HEK293 (cell line): ENCODE results near the gene PDLIM1.

Experiments used
- CTCF ChIA-PET: fragments of 350-600 bp; formaldehyde crosslinking; extraction: SDS; loops from one replicate; lab custom pipeline; 2021; ENCODE audit warnings: antibody characterized with exemption; lab: Yijun Ruan, JAX
- POLR2A ChIA-PET: fragments of 300-600 bp; formaldehyde crosslinking; extraction: SDS; loops from one replicate; lab custom pipeline; 2020; ENCODE audit warnings: antibody characterized with exemption, inconsistent platforms; lab: Yijun Ruan, JAX
- H3K27ac ChIP-seq: fragments of 200-500 bp; sonication (Bioruptor generic); 2 replicates; pipeline ENCODE4 v1.5.1; 2014; ENCODE audit warnings: low read depth, low read length, control low read depth, inconsistent platforms; ENCODE audit errors: extremely low read depth
- H3K36me3 ChIP-seq, 2 experiments: fragments of 200-500 bp in 1 of 2; sonication (Bioruptor generic) in 1 of 2; 1 replicate in 1 of 2; 2 replicates in 1 of 2; pipeline ENCODE4 v1.5.1; 2014 to 2017; ENCODE audit warnings: inconsistent platforms in 2 of 2, low read length in 2 of 2; ENCODE audit not compliant: control insufficient read depth in 2 of 2, insufficient read depth in 1 of 2
- H3K4me1 ChIP-seq: fragments of 200-500 bp; sonication (Bioruptor generic); 2 replicates; pipeline ENCODE4 v1.5.1; 2014; ENCODE audit warnings: mild to moderate bottlenecking, low read length, inconsistent platforms; ENCODE audit not compliant: control insufficient read depth, insufficient read depth
- H3K4me3 ChIP-seq: 2 replicates; pipeline ENCODE4 v1.5.1; 2011; ENCODE audit warnings: low read depth, mild to moderate bottlenecking, control low read depth, low read length, moderate library complexity
- H3K9me3 ChIP-seq: fragments of 200-500 bp; sonication (Bioruptor generic); 2 replicates; pipeline ENCODE4 v1.5.1; 2014; ENCODE audit warnings: low read depth, low read length, inconsistent platforms; ENCODE audit not compliant: control insufficient read depth, insufficient read depth
- KLF16 ChIP-seq: fragments of 450-650 bp; formaldehyde crosslinking; IDR thresholded peaks from 2 replicates; pipeline ENCODE4 v1.5.1; 2017; ENCODE audit warnings: missing biosample characterization, missing genetic modification characterization
- TCF7L2 ChIP-seq: IDR thresholded peaks from 2 replicates; pipeline ENCODE4 v1.6.1; 2011; ENCODE audit warnings: low read depth, mild to moderate bottlenecking, inconsistent platforms, low read length, moderate library complexity, borderline replicate concordance
- ZBTB48 ChIP-seq: fragments of 450-650 bp; formaldehyde crosslinking; IDR thresholded peaks from 2 replicates; pipeline ENCODE4 v1.5.1; 2016; ENCODE audit warnings: missing biosample characterization, missing genetic modification characterization
- ZBTB8A ChIP-seq: fragments of 450-650 bp; formaldehyde crosslinking; IDR thresholded peaks from 2 replicates; pipeline ENCODE4 v1.5.1; 2016; ENCODE audit warnings: missing biosample characterization, missing genetic modification characterization
- ZFHX2 ChIP-seq: fragments of 450-650 bp; formaldehyde crosslinking; conservative IDR thresholded peaks from 2 replicates; pipeline ENCODE4 v1.5.1; 2016; ENCODE audit warnings: missing biosample characterization, missing genetic modification characterization
- ZNF138 ChIP-seq: fragments of 450-650 bp; formaldehyde crosslinking; IDR thresholded peaks from 2 replicates; pipeline ENCODE4 v1.5.1; 2016; ENCODE audit warnings: missing biosample characterization, missing genetic modification characterization, borderline replicate concordance
- ZNF175 ChIP-seq: fragments of 450-650 bp; formaldehyde crosslinking; IDR thresholded peaks from 2 replicates; pipeline ENCODE4 v1.5.1; 2016; ENCODE audit warnings: missing biosample characterization, missing genetic modification characterization
- ZNF2 ChIP-seq: fragments of 450-650 bp; formaldehyde crosslinking; IDR thresholded peaks from 2 replicates; pipeline ENCODE4 v1.5.1; 2016; ENCODE audit warnings: missing biosample characterization, missing genetic modification characterization
- ZNF324 ChIP-seq: fragments of 450-650 bp; formaldehyde crosslinking; IDR thresholded peaks from 2 replicates; pipeline ENCODE4 v1.5.1; 2016; ENCODE audit warnings: missing biosample characterization, missing genetic modification characterization
- ZNF747 ChIP-seq: fragments of 450-650 bp; formaldehyde crosslinking; IDR thresholded peaks from 2 replicates; pipeline ENCODE4 v1.5.1; 2016; ENCODE audit warnings: missing biosample characterization, missing genetic modification characterization
- TF ChIP-seq, protein P1 (sequence below): fragments of 450-650 bp; formaldehyde crosslinking; IDR thresholded peaks from 2 replicates; pipeline ENCODE4 v1.5.1; 2016; ENCODE audit warnings: missing biosample characterization, missing genetic modification characterization, borderline replicate concordance
- TF ChIP-seq, protein P2 (sequence below): fragments of 450-650 bp; formaldehyde crosslinking; IDR thresholded peaks from 2 replicates; pipeline ENCODE4 v1.5.1; 2016; ENCODE audit warnings: missing biosample characterization, missing genetic modification characterization
- TF ChIP-seq, protein P3 (sequence below): fragments of 450-650 bp; formaldehyde crosslinking; optimal IDR thresholded peaks from 2 replicates; pipeline ENCODE3; 2016; ENCODE audit warnings: missing biosample characterization, mild to moderate bottlenecking, missing genetic modification characterization
- TF ChIP-seq, protein P4 (sequence below): fragments of 450-650 bp; formaldehyde crosslinking; IDR thresholded peaks from 2 replicates; pipeline ENCODE4 v1.5.1; 2016; ENCODE audit warnings: missing biosample characterization, missing genetic modification characterization
- TF ChIP-seq, protein P5 (sequence below): fragments of 450-650 bp; formaldehyde crosslinking; IDR thresholded peaks from 2 replicates; pipeline ENCODE4 v1.5.1; 2016; ENCODE audit warnings: missing biosample characterization, missing genetic modification characterization

PDLIM1 gene

DNA sequence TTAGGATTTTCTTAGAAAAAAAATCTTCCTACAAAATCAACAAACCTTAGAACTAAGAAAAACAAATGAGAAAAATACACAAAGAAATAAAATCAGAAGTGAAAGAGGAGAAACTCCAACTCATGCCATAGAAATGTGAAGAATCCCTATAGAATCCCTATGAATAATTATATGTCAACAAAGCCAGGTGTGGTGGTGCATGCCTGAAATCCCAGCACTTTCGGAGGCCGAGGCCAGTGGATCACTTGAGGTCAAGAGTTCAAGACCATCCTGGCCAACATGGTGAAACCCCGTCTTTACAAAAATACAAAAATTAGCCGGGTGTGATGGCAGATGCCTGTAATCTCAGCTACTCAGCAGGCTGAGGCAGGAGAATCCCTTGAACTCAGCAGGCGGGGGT is 69.7 kb downstream of the PDLIM1 start (continued):
- TF ChIP-seq ZBTB48 (tag by site-specific recombination) (no peak), ZNF175 (tag by site-specific recombination) (no peak), ZNF138 (tag by site-specific recombination) (no peak), ZBTB8A (no peak), ZNF747 (tag by site-specific recombination) (no peak), ZFHX2 (tag by site-specific recombination) (no peak)
- TF ChIP-seq, protein P1, sequence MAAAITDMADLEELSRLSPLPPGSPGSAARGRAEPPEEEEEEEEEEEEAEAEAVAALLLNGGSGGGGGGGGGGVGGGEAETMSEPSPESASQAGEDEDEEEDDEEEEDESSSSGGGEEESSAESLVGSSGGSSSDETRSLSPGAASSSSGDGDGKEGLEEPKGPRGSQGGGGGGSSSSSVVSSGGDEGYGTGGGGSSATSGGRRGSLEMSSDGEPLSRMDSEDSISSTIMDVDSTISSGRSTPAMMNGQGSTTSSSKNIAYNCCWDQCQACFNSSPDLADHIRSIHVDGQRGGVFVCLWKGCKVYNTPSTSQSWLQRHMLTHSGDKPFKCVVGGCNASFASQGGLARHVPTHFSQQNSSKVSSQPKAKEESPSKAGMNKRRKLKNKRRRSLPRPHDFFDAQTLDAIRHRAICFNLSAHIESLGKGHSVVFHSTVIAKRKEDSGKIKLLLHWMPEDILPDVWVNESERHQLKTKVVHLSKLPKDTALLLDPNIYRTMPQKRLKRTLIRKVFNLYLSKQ: no peak
- TF ChIP-seq, protein P2, sequence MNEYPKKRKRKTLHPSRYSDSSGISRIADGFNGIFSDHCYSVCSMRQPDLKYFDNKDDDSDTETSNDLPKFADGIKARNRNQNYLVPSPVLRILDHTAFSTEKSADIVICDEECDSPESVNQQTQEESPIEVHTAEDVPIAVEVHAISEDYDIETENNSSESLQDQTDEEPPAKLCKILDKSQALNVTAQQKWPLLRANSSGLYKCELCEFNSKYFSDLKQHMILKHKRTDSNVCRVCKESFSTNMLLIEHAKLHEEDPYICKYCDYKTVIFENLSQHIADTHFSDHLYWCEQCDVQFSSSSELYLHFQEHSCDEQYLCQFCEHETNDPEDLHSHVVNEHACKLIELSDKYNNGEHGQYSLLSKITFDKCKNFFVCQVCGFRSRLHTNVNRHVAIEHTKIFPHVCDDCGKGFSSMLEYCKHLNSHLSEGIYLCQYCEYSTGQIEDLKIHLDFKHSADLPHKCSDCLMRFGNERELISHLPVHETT (tag by site-specific recombination): no peak
- TF ChIP-seq, protein P3, sequence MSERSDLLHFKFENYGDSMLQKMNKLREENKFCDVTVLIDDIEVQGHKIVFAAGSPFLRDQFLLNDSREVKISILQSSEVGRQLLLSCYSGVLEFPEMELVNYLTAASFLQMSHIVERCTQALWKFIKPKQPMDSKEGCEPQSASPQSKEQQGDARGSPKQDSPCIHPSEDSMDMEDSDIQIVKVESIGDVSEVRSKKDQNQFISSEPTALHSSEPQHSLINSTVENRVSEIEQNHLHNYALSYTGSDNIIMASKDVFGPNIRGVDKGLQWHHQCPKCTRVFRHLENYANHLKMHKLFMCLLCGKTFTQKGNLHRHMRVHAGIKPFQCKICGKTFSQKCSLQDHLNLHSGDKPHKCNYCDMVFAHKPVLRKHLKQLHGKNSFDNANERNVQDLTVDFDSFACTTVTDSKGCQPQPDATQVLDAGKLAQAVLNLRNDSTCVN (tag by site-specific recombination): no peak

DNA sequence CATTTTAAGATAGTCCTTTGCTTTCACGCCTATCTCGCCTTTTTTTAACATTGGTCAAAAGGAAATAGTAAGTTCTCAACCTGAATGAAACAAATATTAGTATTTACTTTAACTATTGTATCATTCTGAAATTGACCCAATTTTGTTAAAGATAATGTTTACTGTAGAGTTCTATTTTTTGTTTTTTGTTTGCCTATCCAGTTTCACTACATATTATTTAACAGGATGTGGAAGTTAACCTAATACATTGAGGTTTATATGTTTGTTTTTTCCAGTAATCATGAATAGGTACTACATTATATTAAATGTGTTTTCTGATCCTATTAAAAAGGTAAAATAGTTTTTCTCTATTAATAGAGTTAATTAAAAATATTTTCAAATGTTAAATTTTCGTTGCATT is 70.3 kb downstream of the PDLIM1 start:
- H3K27ac ChIP-seq: no peak overlapping the region
- POLR2A ChIA-PET: no interaction called here

DNA sequence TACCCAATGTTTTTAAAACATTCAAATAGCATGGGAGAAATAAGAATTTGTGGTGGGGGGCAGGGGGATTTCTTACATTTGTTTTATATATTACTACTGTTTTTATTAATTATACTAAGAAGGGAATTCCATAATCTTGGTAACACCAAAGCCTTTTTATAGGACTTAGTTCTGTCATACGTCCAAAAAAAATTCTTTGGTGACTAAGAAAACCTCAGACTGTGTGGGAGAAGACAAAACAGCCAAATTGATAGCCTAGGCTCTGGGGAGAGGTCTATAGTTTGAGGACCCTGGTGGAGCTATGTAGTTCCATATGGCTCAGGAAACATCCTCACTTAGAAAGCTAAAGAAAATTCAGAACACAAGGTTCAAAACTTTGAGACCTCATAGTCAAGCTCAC is 73.3 kb downstream of the PDLIM1 start:
- Histone ChIP-seq H3K4me1 (no peaks in the 10 kb centered on the region; the same call in 1 of the 2 replicates), H3K9me3 (no peaks in the 10 kb centered on the region), H3K4me3 (no peak overlapping the region), H3K36me3 (no peaks in the 10 kb centered on the region; a peak in 1 of 3 replicates), H3K27ac (no peak overlapping the region)
- CTCF ChIA-PET: interaction anchor here (0.7 to 1.0 kb wide), 2 partner anchors 8 to 237 kb away, joined by 3 read pairs; no protein-coding TSS in a partner anchor
- TF ChIP-seq ZNF2 (tag by site-specific recombination) (no peak), ZNF175 (tag by site-specific recombination) (no peak), KLF16 (no peak), ZNF324 (tag by site-specific recombination) (no peak)
- TF ChIP-seq, protein P4, sequence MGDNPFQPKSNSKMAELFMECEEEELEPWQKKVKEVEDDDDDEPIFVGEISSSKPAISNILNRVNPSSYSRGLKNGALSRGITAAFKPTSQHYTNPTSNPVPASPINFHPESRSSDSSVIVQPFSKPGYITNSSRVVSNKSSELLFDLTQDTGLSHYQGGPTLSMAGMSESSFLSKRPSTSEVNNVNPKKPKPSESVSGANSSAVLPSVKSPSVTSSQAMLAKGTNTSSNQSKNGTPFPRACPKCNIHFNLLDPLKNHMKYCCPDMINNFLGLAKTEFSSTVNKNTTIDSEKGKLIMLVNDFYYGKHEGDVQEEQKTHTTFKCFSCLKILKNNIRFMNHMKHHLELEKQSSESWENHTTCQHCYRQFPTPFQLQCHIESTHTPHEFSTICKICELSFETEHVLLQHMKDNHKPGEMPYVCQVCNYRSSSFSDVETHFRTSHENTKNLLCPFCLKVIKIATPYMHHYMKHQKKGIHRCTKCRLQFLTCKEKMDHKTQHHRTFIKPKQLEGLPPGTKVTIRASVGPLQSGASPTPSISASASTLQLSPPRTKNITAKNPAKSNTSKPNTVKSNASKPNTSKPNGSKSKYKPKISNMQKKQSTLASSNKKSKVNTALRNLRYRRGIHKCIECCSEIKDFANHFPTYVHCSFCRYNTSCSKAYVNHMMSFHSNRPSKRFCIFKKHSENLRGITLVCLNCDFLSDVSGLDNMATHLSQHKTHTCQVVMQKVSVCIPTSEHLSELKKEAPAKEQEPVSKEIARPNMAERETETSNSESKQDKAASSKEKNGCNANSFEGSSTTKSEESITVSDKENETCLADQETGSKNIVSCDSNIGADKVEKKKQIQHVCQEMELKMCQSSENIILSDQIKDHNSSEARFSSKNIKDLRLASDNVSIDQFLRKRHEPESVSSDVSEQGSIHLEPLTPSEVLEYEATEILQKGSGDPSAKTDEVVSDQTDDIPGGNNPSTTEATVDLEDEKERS (tag by site-specific recombination): no peak
- TF ChIP-seq, protein P5, sequence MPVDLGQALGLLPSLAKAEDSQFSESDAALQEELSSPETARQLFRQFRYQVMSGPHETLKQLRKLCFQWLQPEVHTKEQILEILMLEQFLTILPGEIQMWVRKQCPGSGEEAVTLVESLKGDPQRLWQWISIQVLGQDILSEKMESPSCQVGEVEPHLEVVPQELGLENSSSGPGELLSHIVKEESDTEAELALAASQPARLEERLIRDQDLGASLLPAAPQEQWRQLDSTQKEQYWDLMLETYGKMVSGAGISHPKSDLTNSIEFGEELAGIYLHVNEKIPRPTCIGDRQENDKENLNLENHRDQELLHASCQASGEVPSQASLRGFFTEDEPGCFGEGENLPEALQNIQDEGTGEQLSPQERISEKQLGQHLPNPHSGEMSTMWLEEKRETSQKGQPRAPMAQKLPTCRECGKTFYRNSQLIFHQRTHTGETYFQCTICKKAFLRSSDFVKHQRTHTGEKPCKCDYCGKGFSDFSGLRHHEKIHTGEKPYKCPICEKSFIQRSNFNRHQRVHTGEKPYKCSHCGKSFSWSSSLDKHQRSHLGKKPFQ: no peak
- POLR2A ChIA-PET: no interaction called here

More for the DNA sequence above, 70.3 kb downstream of the PDLIM1 start:
- TF ChIP-seq TCF7L2: no peak
- no peaks in the 10 kb centered on the region for H3K4me1 ChIP-seq
- no peak overlapping the region for H3K4me3 ChIP-seq
- no peaks in the 10 kb centered on the region for H3K9me3 ChIP-seq
- CTCF ChIA-PET: interaction anchor here (0.7 kb wide), 1 partner anchor 25 kb away, joined by 3 read pairs; no protein-coding TSS in a partner anchor
- H3K36me3 ChIP-seq: no peaks in the 10 kb centered on the region; a peak in 1 of 3 replicates
